T-helper 17 cell (primary cell): ENCODE measurements around the gene IL19. TPM values are rescaled to one million over a fixed set of nuclear protein-coding genes. Genes with fewer than 3 reads are reported as not detected.

Experiments used
- ATAC-seq: fragments of 150-1000 bp; cut with Tn5 transposase; 2 replicates; pipeline ENCODE4 v1.10.0; 2021; ENCODE audit warnings: mild to moderate bottlenecking, moderate library complexity
- DNase-seq, 3 donors: peaks; one replicate each; pipeline versions ENCODE4 v3.0.0 to v3.0.0-alpha.2; 2020 to 2021
- H3K9me3 ChIP-seq: one replicate; pipeline ENCODE4 v1.7.0; 2013; ENCODE audit warnings: low read length, mild to moderate bottlenecking; ENCODE audit not compliant: control insufficient read depth, poor library complexity, severe bottlenecking
- H3K27ac Mint-ChIP-seq: one replicate; pipeline ENCODE4 v1.8.0; 2022; ENCODE audit warnings: mild to moderate bottlenecking, moderate library complexity, mixed read lengths
- H3K27me3 Mint-ChIP-seq: one replicate; pipeline ENCODE4 v1.8.0; 2022; ENCODE audit warnings: mixed read lengths
- H3K36me3 Mint-ChIP-seq: one replicate; pipeline ENCODE4 v1.8.0; 2022; ENCODE audit warnings: low read depth, mixed read lengths
- H3K4me1 Mint-ChIP-seq: one replicate; pipeline ENCODE4 v1.8.0; 2022; ENCODE audit warnings: mild to moderate bottlenecking, mixed read lengths
- H3K4me3 Mint-ChIP-seq: one replicate; pipeline ENCODE4 v1.8.0; 2022; ENCODE audit warnings: mild to moderate bottlenecking, moderate library complexity, mixed read lengths
- total RNA-seq, 4 donors: library from RNA in 2 of 4; stranded (reverse) in 2 of 4; gene quantifications; one replicate each; pipeline ENCODE4 v1.2.3 and lab custom pipeline; 2022 to 2026

IL19 gene
- total RNA-seq, 2 donors from 2014 or later = not detected

GRCh38 chr1:206826394-206826793 is 55.8 kb downstream of the IL19 start:
- peaks cover 22% of the 10 kb centered on the region for H3K27me3 Mint-ChIP-seq
- H3K27ac Mint-ChIP-seq = no peak overlapping the region
- H3K9me3 ChIP-seq = no peaks in the 10 kb centered on the region
- peaks cover 4% of the 10 kb centered on the region for H3K36me3 Mint-ChIP-seq
- no peak for ATAC-seq
- H3K4me3 Mint-ChIP-seq = no peak overlapping the region
- H3K4me1 Mint-ChIP-seq = peaks cover 19% of the 10 kb centered on the region
- no peak for DNase-seq

- no peak overlapping the region for H3K27ac Mint-ChIP-seq
- H3K4me1 Mint-ChIP-seq = peaks cover 25% of the 10 kb centered on the region
These were observed 57.5 kb downstream of the IL19 start for GRCh38 chr1:206828061-206828460.

DNA sequence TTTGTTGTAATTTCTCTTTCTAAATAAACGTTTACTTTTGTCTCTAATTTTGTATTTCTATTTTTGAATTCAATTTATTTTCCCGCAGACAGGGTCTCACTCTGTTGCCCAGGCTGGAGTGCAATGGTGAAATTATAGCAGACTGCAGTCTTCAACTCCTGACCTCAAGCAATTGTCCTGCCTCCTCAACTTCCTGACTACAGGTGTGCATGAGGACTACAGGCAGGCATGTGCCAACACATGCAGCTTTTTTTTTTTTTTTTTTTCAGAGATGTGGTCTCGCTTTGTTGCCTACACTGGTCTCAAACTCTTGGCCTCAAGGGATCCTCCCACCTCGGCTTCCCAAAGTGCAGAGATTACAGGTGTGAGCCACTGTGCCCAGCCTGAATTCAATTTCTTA is 58.2 kb downstream of the IL19 start:
- ATAC-seq = no peak
- Mint-ChIP-seq H3K27me3 (peaks cover 33% of the 10 kb centered on the region), H3K36me3 (peaks cover 4% of the 10 kb centered on the region), H3K27ac (peak overlapping the region; percentile 35), H3K4me1 (peaks cover 26% of the 10 kb centered on the region), H3K4me3 (no peak overlapping the region)
- no peak for DNase-seq
- no peaks in the 10 kb centered on the region for H3K9me3 ChIP-seq

More at GRCh38 chr1:206828061-206828460, 57.5 kb downstream of the IL19 start:
- DNase-seq = no peak
- H3K4me3 Mint-ChIP-seq = no peak overlapping the region
- no peaks in the 10 kb centered on the region for H3K9me3 ChIP-seq
- H3K36me3 Mint-ChIP-seq = peaks cover 4% of the 10 kb centered on the region
- ATAC-seq = no peak
- peaks cover 31% of the 10 kb centered on the region for H3K27me3 Mint-ChIP-seq

DNA sequence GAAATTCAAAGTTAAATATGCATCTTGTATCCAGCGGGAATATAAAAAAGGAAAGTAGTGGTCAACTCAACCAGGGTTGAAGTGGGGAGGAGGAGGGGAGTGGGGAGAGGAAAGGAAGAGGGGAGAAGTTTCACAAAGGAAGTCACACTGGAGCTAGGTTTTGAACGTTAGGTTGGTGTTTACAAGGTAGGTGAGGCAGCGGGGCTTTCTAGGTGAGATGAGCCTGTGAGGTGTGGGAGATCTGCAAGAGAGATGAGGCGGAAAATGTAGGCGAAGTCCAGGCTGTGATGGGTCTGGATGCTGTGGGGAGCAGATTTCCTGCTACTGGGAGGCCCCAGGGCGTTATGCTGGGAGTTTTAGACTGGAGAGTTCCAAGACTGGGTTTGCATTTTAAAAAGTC is 58.7 kb downstream of the IL19 start:
- peak overlapping the region; percentile 35 for H3K27ac Mint-ChIP-seq
- peaks cover 4% of the 10 kb centered on the region for H3K36me3 Mint-ChIP-seq
- H3K4me3 Mint-ChIP-seq = no peak overlapping the region
- H3K4me1 Mint-ChIP-seq = peaks cover 26% of the 10 kb centered on the region
- ATAC-seq (peak; percentile 42), DNase-seq (no peak)
- no peaks in the 10 kb centered on the region for H3K9me3 ChIP-seq
- peaks cover 34% of the 10 kb centered on the region for H3K27me3 Mint-ChIP-seq

GRCh38 chr1:206829875-206830274 is 59.3 kb downstream of the IL19 start:
- DNase-seq (no peak), ATAC-seq (no peak)
- no peaks in the 10 kb centered on the region for H3K9me3 ChIP-seq
- Mint-ChIP-seq H3K4me1 (peaks cover 24% of the 10 kb centered on the region), H3K27ac (peak overlapping the region; percentile 35), H3K36me3 (peaks cover 4% of the 10 kb centered on the region), H3K4me3 (no peak overlapping the region), H3K27me3 (peaks cover 39% of the 10 kb centered on the region)

DNA sequence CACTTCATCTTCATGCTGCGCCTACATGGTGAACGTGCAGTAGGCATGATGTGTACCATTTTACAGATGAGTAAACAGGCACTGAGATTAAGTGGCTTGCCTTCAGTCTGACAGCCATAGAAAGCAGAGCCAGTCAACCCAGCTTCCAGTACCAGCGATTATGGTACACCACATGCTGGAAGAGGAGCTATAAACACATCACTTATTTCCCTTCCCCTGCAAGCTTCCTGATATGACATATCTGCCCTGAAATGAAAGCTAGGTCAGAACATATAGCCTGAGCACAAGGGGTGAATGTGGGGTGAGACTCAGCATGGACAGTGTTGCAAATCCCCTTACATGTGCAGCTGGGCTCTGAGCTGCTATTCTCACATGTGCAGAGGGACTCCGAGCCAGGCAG is 61.1 kb downstream of the IL19 start:
- Mint-ChIP-seq H3K4me1 (peaks cover 22% of the 10 kb centered on the region), H3K36me3 (peaks cover 3% of the 10 kb centered on the region), H3K27ac (no peak overlapping the region), H3K27me3 (peaks cover 48% of the 10 kb centered on the region), H3K4me3 (no peak overlapping the region)
- ATAC-seq = no peak
- no peaks in the 10 kb centered on the region for H3K9me3 ChIP-seq
- DNase-seq = no peak

- Mint-ChIP-seq H3K27me3 (peaks cover 53% of the 10 kb centered on the region), H3K36me3 (peaks cover 6% of the 10 kb centered on the region), H3K27ac (no peak overlapping the region), H3K4me1 (peaks cover 21% of the 10 kb centered on the region), H3K4me3 (no peak overlapping the region)
- no peaks in the 10 kb centered on the region for H3K9me3 ChIP-seq
- ATAC-seq (no peak), DNase-seq (no peak)
These were observed 61.8 kb downstream of the IL19 start for GRCh38 chr1:206832352-206832880.

GRCh38 chr1:206833106-206833680 is 62.6 kb downstream of the IL19 start:
- H3K27me3 Mint-ChIP-seq = peaks cover 61% of the 10 kb centered on the region
- no peak overlapping the region for H3K27ac Mint-ChIP-seq
- no peak overlapping the region for H3K4me3 Mint-ChIP-seq
- peaks cover 21% of the 10 kb centered on the region for H3K4me1 Mint-ChIP-seq
- no peaks in the 10 kb centered on the region for H3K9me3 ChIP-seq
- DNase-seq = no peak
- no peak for ATAC-seq
- peaks cover 6% of the 10 kb centered on the region for H3K36me3 Mint-ChIP-seq

- peaks cover 6% of the 10 kb centered on the region for H3K36me3 Mint-ChIP-seq
- H3K27me3 Mint-ChIP-seq = peaks cover 62% of the 10 kb centered on the region
- H3K9me3 ChIP-seq = no peaks in the 10 kb centered on the region
- DNase-seq (no peak), ATAC-seq (no peak)
- H3K27ac Mint-ChIP-seq = no peak overlapping the region
- H3K4me1 Mint-ChIP-seq = peaks cover 21% of the 10 kb centered on the region
- no peak overlapping the region for H3K4me3 Mint-ChIP-seq
These were observed 63.2 kb downstream of the IL19 start for GRCh38 chr1:206833801-206834200.

DNA sequence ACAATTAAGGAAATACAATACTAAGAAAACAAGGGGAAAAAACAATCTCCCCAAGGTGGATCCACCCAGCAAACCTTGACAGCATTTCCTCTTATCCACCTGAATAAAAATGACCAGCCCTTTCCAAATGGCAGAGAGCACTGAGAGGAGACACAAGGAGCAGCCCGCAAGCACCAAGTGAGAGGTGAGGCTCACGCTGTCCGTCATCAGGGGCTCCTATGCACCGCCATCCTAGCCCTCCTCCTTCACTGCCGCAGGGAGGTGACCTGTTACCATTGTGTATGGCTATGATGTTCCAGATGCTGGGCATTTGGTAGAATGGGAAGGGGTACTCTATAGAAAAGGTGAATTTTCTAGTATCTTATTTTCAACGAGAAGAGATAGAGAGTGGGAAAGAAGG is 63.6 kb downstream of the IL19 start:
- no peak for ATAC-seq
- Mint-ChIP-seq H3K27ac (no peak overlapping the region), H3K27me3 (peaks cover 66% of the 10 kb centered on the region), H3K4me1 (peaks cover 17% of the 10 kb centered on the region), H3K4me3 (no peak overlapping the region), H3K36me3 (peaks cover 6% of the 10 kb centered on the region)
- H3K9me3 ChIP-seq = no peaks in the 10 kb centered on the region
- no peak for DNase-seq

- Mint-ChIP-seq H3K27ac (no peak overlapping the region), H3K4me3 (no peak overlapping the region), H3K4me1 (peaks cover 14% of the 10 kb centered on the region), H3K27me3 (peaks cover 70% of the 10 kb centered on the region), H3K36me3 (peaks cover 4% of the 10 kb centered on the region)
- H3K9me3 ChIP-seq = no peaks in the 10 kb centered on the region
- DNase-seq = no peak
- no peak for ATAC-seq
These were observed 64.1 kb downstream of the IL19 start for GRCh38 chr1:206834711-206835110.

- H3K36me3 Mint-ChIP-seq = peaks cover 4% of the 10 kb centered on the region
- peaks cover 11% of the 10 kb centered on the region for H3K4me1 Mint-ChIP-seq
- H3K9me3 ChIP-seq = no peaks in the 10 kb centered on the region
- no peak overlapping the region for H3K27ac Mint-ChIP-seq
- no peak overlapping the region for H3K4me3 Mint-ChIP-seq
- DNase-seq = no peak
- ATAC-seq = no peak
- H3K27me3 Mint-ChIP-seq = peaks cover 74% of the 10 kb centered on the region
These were observed 64.6 kb downstream of the IL19 start for GRCh38 chr1:206835186-206835585.

DNA sequence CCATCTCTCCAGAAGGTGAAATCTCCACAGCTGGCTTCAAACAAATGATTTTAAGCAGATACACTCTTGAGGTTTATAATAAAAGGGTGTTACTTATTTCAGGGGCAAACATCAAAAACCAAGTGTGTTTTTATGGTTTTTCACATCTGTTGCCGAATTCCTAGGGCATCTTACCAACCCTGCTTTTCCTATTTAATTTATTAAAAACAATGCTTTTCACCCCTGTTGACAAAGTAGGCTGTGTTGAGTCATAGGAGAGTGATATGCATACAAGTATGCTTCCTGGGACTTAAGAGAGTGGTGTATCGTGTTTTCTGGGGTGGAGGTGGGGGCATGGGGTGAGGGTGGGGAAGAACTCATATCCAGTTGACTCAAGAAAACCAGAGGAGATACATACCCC is 65.5 kb downstream of the IL19 start:
- DNase-seq = no peak
- no peaks in the 10 kb centered on the region for H3K9me3 ChIP-seq
- H3K4me3 Mint-ChIP-seq = no peak overlapping the region
- H3K27ac Mint-ChIP-seq = no peak overlapping the region
- peaks cover 9% of the 10 kb centered on the region for H3K4me1 Mint-ChIP-seq
- H3K36me3 Mint-ChIP-seq = peaks cover 4% of the 10 kb centered on the region
- ATAC-seq = no peak
- peaks cover 74% of the 10 kb centered on the region for H3K27me3 Mint-ChIP-seq

DNA sequence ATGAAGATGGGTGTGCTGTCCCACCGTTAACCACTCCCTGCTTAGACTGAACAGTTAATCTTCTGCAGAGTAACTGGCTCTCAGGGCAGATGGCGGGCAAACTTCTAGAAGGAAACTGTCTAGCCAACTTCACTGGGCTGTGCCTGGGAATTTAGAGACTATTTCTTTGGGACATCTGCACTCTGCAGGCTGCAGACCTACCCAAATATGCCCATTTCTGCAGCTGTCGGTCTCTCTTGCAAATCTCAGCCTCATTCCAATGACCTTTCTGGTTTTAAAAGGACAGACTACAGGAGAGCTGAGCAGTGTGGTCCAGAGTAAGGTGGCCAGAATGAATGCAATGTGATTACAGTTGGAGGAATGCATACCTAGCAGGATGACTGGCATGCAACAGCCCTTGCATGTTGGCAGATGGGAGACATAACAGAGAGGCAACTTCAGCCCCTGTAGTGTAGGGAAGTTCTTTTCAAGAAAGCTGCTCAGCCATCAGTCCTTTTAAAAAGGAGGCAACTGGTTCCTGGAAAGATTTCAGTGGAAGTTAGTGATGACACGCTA is 68.5 kb downstream of the IL19 start:
- DNase-seq (no peak), ATAC-seq (no peak)
- H3K36me3 Mint-ChIP-seq = peaks cover 4% of the 10 kb centered on the region
- H3K4me3 Mint-ChIP-seq = no peak overlapping the region
- no peaks in the 10 kb centered on the region for H3K9me3 ChIP-seq
- peaks cover 2% of the 10 kb centered on the region for H3K4me1 Mint-ChIP-seq
- peaks cover 84% of the 10 kb centered on the region for H3K27me3 Mint-ChIP-seq
- no peak overlapping the region for H3K27ac Mint-ChIP-seq
